ENCODE data around the gene GRK6. TPM values are rescaled to one million over a fixed set of nuclear protein-coding genes. Genes with fewer than 3 reads are reported as not detected.
A peak's percentile ranks its signal among the peaks of the same experiment; 100 is the strongest.

Gene GRK6
- polyA plus RNA-seq, 1 experiment: 37.7 TPM

DNA sequence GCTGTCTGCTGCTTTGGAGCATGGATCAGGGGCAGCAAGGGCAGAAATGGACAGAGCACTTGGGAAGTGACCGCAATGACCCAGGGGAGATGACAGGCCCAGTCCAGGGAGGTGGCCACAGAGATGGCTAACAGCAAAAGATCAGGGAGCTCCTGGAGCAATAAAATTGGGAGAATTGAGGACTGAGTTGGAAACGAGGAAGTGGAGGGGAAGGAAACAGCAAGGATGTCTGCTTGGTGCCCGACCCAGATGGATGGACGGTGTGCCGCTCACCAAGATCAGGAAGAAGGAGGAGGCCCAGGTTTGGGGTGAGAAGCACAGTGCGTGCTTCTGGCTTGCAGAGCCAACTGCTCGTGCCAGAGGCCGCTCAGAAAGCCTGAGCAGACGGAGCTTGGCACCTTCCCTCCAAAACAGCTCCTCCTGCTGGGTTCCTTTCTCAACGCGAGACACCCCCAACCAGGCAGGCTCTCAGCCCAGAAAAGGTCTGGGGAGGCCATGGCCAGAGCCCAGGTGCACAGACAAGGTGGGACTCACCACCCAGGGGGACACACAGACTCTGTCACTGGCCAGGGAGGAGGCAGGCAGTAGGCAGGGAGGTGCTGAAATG is 44.0 kb upstream of the GRK6 start:
- POLR2A ChIA-PET: no interaction called here
- Histone ChIP-seq H3K4me3 (ENCODE audit: low read depth, low read length) (no peak overlapping the region), H3K27me3 (ENCODE audit: control insufficient read depth, insufficient read depth, low read length) (peaks cover 25% of the 10 kb centered on the region), H3K36me3 (ENCODE audit: control insufficient read depth, insufficient read depth, low read length) (no peaks in the 10 kb centered on the region)
- CTCF ChIA-PET: interaction anchor here (0.9 to 3.4 kb wide), 7 partner anchors 10 to 269 kb away, joined by 3 to 13 read pairs (median 4); partner anchors contain the start of gene DDX41
- peak; percentile 41; the same call in 1 of the 2 replicates for TF ChIP-seq CTCF (IDR thresholded peaks at IDR 0.05; ENCODE audit: insufficient read depth, low read depth, low read length)
- DNase-seq (ENCODE audit: low read depth): no peak

DNA sequence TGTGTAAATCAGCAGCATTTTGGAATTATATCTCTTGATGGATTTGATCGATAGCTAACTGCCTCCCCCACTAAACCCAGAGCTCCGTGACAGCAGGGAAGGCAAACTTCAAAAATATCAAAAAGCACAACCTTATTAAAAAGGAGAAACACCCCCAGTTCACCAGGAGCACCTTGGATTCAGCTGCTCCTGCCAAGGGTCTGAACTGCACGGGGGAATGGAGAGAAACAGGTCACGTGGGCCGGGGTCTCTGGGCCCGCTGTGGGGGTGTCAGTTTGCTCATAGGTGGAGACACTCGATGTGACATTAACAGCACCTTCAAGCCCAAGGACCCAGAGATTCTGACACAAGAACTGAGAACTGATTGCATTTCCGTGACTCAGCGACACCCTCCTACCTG is 43.3 kb upstream of the GRK6 start:
- CTCF ChIA-PET: interaction anchor here (0.9 to 3.4 kb wide), 8 partner anchors 11 to 270 kb away, joined by 3 to 13 read pairs (median 4); partner anchors contain the start of gene DDX41
- POLR2A ChIA-PET: interaction anchor here (0.7 kb wide), 1 partner anchor 80 kb away, joined by 5 read pairs; no protein-coding TSS in a partner anchor
- H3K4me3 ChIP-seq (ENCODE audit: low read depth, low read length): no peak overlapping the region
- no peaks in the 10 kb centered on the region for H3K36me3 ChIP-seq (ENCODE audit: control insufficient read depth, insufficient read depth, low read length)
- H3K27me3 ChIP-seq (ENCODE audit: control insufficient read depth, insufficient read depth, low read length): peaks cover 25% of the 10 kb centered on the region
- DNase-seq (ENCODE audit: low read depth): no peak
- TF ChIP-seq CTCF (IDR thresholded peaks at IDR 0.05; ENCODE audit: insufficient read depth, low read depth, low read length): no peak

- H3K27me3 ChIP-seq (ENCODE audit: control insufficient read depth, insufficient read depth, low read length): peaks cover 25% of the 10 kb centered on the region
- CTCF ChIA-PET: interaction anchor here (1.1 to 3.4 kb wide), 5 partner anchors 14 to 271 kb away, joined by 3 to 13 read pairs (median 4); no protein-coding TSS in a partner anchor
- H3K4me3 ChIP-seq (ENCODE audit: low read depth, low read length): no peak within 1 kb of the TSS
- H3K36me3 ChIP-seq (ENCODE audit: control insufficient read depth, insufficient read depth, low read length): no peaks in the 10 kb centered on the region
- POLR2A ChIA-PET: no interaction called here
- no peak for DNase-seq (ENCODE audit: low read depth)
- no peak for TF ChIP-seq CTCF (IDR thresholded peaks at IDR 0.05; ENCODE audit: insufficient read depth, low read depth, low read length)
Observed at GRCh38 chr5:177384134-177384533, 42.3 kb upstream of the GRK6 start, which contains the start of gene SLC34A1. TSS of gene SLC34A1 (plus strand) at chr5:177384434. CDS start at chr5:177385742, 1,308 bp downstream.

- POLR2A ChIA-PET: no interaction called here
- CTCF ChIA-PET: interaction anchor here (0.6 to 9.6 kb wide), 7 partner anchors 9 to 76 kb away, joined by 3 to 217 read pairs (median 4); partner anchors contain the start of gene PRR7
Observed at GRCh38 chr5:177385720-177386119, 40.8 kb upstream of the GRK6 start.

More at GRCh38 chr5:177385720-177386119, 40.8 kb upstream of the GRK6 start:
- Histone ChIP-seq H3K4me3 (ENCODE audit: low read depth, low read length) (no peak overlapping the region), H3K36me3 (ENCODE audit: control insufficient read depth, insufficient read depth, low read length) (no peaks in the 10 kb centered on the region), H3K27me3 (ENCODE audit: control insufficient read depth, insufficient read depth, low read length) (peaks cover 25% of the 10 kb centered on the region)
- DNase-seq (ENCODE audit: low read depth): no peak
- TF ChIP-seq CTCF (IDR thresholded peaks at IDR 0.05; ENCODE audit: insufficient read depth, low read depth, low read length): no peak

Data from BJ (cell line).